ENCODE measurements around the gene ABCA12. TPM values are rescaled to one million over a fixed set of nuclear protein-coding genes. Genes with fewer than 3 reads are reported as not detected.
A peak's percentile ranks its signal among the peaks of the same experiment; 100 is the strongest.
"Not testable (repeated sequence)": the region's sequence is repeated elsewhere in the genome, so short reads cannot be mapped to it uniquely, and the experiment has no call there.

ABCA12 gene
- total and polyA plus RNA-seq, 8 donors: 0.03 to 0.58 (median 0.15) TPM

- Histone ChIP-seq H3K27me3 (no peaks in the 10 kb centered on the region), H3K27ac (no peak overlapping the region), H3K36me3 (no peaks in the 10 kb centered on the region), H3K4me1 (no peaks in the 10 kb centered on the region), H3K9me3 (no peaks in the 10 kb centered on the region), H3K4me3 (no peak overlapping the region)
- ATAC-seq: peak; percentile 33
- intact Hi-C loops (cut with DNase I): no loop called here
- no peak for TF ChIP-seq CTCF (IDR thresholded peaks at IDR 0.05)
- peak in 1 of 4 donors; percentile 4 for DNase-seq
These were observed 33.4 kb upstream of the ABCA12 start for GRCh38 chr2:215171796-215172195.

GRCh38 chr2:215171151-215171550 lies 32.7 kb upstream of the ABCA12 start:
- no peaks in the 10 kb centered on the region for H3K4me1 ChIP-seq
- no peaks in the 10 kb centered on the region for H3K9me3 ChIP-seq
- no peaks in the 10 kb centered on the region for H3K27me3 ChIP-seq
- no peak overlapping the region for H3K27ac ChIP-seq
- DNase-seq: no peak
- TF ChIP-seq CTCF (IDR thresholded peaks at IDR 0.05): no peak
- intact Hi-C loops (cut with DNase I): no loop called here
- peak; percentile 49 for ATAC-seq
- no peaks in the 10 kb centered on the region for H3K36me3 ChIP-seq
- no peak overlapping the region for H3K4me3 ChIP-seq

GRCh38 chr2:215166505-215166904 lies 28.1 kb upstream of the ABCA12 start:
- H3K9me3 ChIP-seq; H3K27ac ChIP-seq; H3K4me1 ChIP-seq; ATAC-seq; intact Hi-C loops (cut with DNase I); H3K36me3 ChIP-seq; DNase-seq; H3K27me3 ChIP-seq; H3K4me3 ChIP-seq: not testable (repeated sequence)

GRCh38 chr2:215163319-215163718 lies 24.9 kb upstream of the ABCA12 start:
- DNase-seq; H3K36me3 ChIP-seq; ATAC-seq; H3K4me1 ChIP-seq; H3K4me3 ChIP-seq; H3K27ac ChIP-seq; H3K27me3 ChIP-seq; H3K9me3 ChIP-seq; intact Hi-C loops (cut with DNase I): not testable (repeated sequence)

GRCh38 chr2:215161301-215161829 lies 22.9 kb upstream of the ABCA12 start:
- ATAC-seq: no peak
- Histone ChIP-seq H3K27me3 (no peaks in the 10 kb centered on the region), H3K36me3 (no peaks in the 10 kb centered on the region), H3K9me3 (peaks cover 0 to 4% of the 10 kb centered on the region in 2 donors), H3K4me1 (no peaks in the 10 kb centered on the region), H3K27ac (no peak overlapping the region), H3K4me3 (no peak overlapping the region)
- DNase-seq: no peak
- intact Hi-C loops (cut with DNase I): no loop called here
- TF ChIP-seq CTCF (IDR thresholded peaks at IDR 0.05): no peak

GRCh38 chr2:215160081-215160480 lies 21.7 kb upstream of the ABCA12 start:
- DNase-seq (no peak), ATAC-seq (no peak)
- intact Hi-C loops (cut with DNase I): no loop called here
- Histone ChIP-seq H3K27me3 (no peaks in the 10 kb centered on the region), H3K36me3 (no peaks in the 10 kb centered on the region), H3K27ac (no peak overlapping the region), H3K4me3 (no peak overlapping the region), H3K9me3 (peaks cover 0 to 4% of the 10 kb centered on the region in 2 donors), H3K4me1 (no peaks in the 10 kb centered on the region)
- TF ChIP-seq CTCF (IDR thresholded peaks at IDR 0.05): no peak

Data from left lung (tissue), 10 donors.